HepG2 (cell line): ENCODE data around the gene TIFAB. TPM values are rescaled to one million over a fixed set of nuclear protein-coding genes. Genes with fewer than 3 reads are reported as not detected.

ENCODE experiments used
- ATAC-seq: fragments of 200-7000 bp; cut with Tn5 transposase; 3 replicates; pipeline ENCODE4 v1.9.1; 2020; ENCODE audit warnings: mild to moderate bottlenecking, moderate library complexity
- BruUV-seq: library from RNA; stranded (reverse); fragments of 400-500 nt; replicated peaks from 2 replicates; lab custom pipeline; 2021; lab: Mats Ljungman, UMichigan
- CTCF ChIA-PET: fragments of 300-600 bp; formaldehyde crosslinking; extraction: SDS; loops from one replicate; lab custom pipeline; 2021; ENCODE audit warnings: low total read pairs, inconsistent platforms, low intra/inter-chr PET ratio; lab: Yijun Ruan, JAX
- POLR2A ChIA-PET: fragments of 350-600 bp; sonication (Branson Sonifier 250); formaldehyde crosslinking; loops from one replicate; lab custom pipeline; 2020; ENCODE audit warnings: antibody characterized with exemption, inconsistent platforms; lab: Yijun Ruan, JAX
- DNase-seq: peaks from one replicate; pipeline ENCODE4 v3.0.0-alpha.2; 2015; ENCODE audit warnings: low spot score
- FAIRE-seq: peaks from 3 replicates; lab custom pipeline; 2011; peaks lifted over from hg19 to GRCh38; lab: Jason Lieb, UNC
- H2AFZ ChIP-seq: one replicate; pipeline ENCODE4 v1.6.1; 2011; ENCODE audit warnings: low read length, inconsistent platforms
- H3K27ac ChIP-seq: fragments of 300-600 bp; 3 replicates; pipeline ENCODE4 v1.8.0; 2011; ENCODE audit warnings: mixed run types, mild to moderate bottlenecking, mixed read lengths, low read length, inconsistent platforms; ENCODE audit not compliant: insufficient read depth; ENCODE audit errors: extremely low read length
- H3K27me3 ChIP-seq, 2 experiments: fragments of 200-600 bp in 1 of 2; 2 replicates in 1 of 2; 3 replicates in 1 of 2; pipeline versions ENCODE4 v1.6.0 to v1.8.0; 2011; ENCODE audit warnings: low read length in 2 of 2, mild to moderate bottlenecking in 2 of 2, moderate library complexity in 2 of 2, inconsistent platforms in 1 of 2; ENCODE audit not compliant: insufficient read depth in 2 of 2, control insufficient read depth in 1 of 2
- H3K36me3 ChIP-seq, 2 experiments: fragments of 200-600 bp in 1 of 2; replicated peaks in 1 of 2; 2 replicates in 1 of 2; 3 replicates in 1 of 2; pipeline versions ENCODE4 v1.5.1 to v1.8.0; 2011; ENCODE audit warnings: low read length in 2 of 2, inconsistent platforms in 1 of 2; ENCODE audit not compliant: insufficient read depth in 2 of 2, control insufficient read depth in 1 of 2
- H3K4me1 ChIP-seq: 2 replicates; pipeline ENCODE4 v1.5.1; 2012; ENCODE audit warnings: low read length, inconsistent platforms; ENCODE audit not compliant: insufficient read depth
- H3K4me2 ChIP-seq: 2 replicates; pipeline ENCODE4 v1.6.0; 2011; ENCODE audit warnings: low read depth, low read length, inconsistent platforms
- H3K4me3 ChIP-seq, 3 experiments: fragments of 200-600 bp in 1 of 3; sonication (generic), shearing (Covaris generic) in 1 of 3; replicated peaks in 1 of 3; 2 replicates each; pipeline ENCODE4 v1.5.1; 2011 to 2016; ENCODE audit warnings: low read length in 3 of 3, inconsistent platforms in 2 of 3, low read depth in 2 of 3, mild to moderate bottlenecking in 2 of 3, control low read depth in 1 of 3, mixed read lengths in 1 of 3; ENCODE audit not compliant: insufficient read depth in 1 of 3
- H3K79me2 ChIP-seq: one replicate; pipeline ENCODE4 v1.6.1; 2011; ENCODE audit warnings: low read length, inconsistent platforms; ENCODE audit not compliant: insufficient read depth
- H3K9ac ChIP-seq: 2 replicates; pipeline ENCODE4 v1.6.0; 2011; ENCODE audit warnings: mild to moderate bottlenecking, low read depth, low read length, inconsistent platforms; ENCODE audit not compliant: insufficient read depth
- H3K9me3 ChIP-seq: 2 replicates; pipeline ENCODE4 v1.5.1; 2012; ENCODE audit warnings: mild to moderate bottlenecking, low read length
- H4K20me1 ChIP-seq: 2 replicates; pipeline ENCODE4 v1.6.0; 2011; ENCODE audit warnings: inconsistent platforms, mild to moderate bottlenecking, low read length, moderate library complexity; ENCODE audit not compliant: insufficient read depth
- ATAD3A ChIP-seq: sonication (generic); formaldehyde crosslinking; IDR thresholded peaks from 2 replicates; pipeline ENCODE4 v1.4.0; 2020; ENCODE audit warnings: missing genetic modification reagents
- ATF4 ChIP-seq, 2 experiments: fragments of 450-650 bp in 1 of 2; sonication (generic) in 1 of 2; formaldehyde crosslinking; IDR thresholded peaks; 2 replicates each; pipeline versions ENCODE4 v1.5.0 to v1.8.0; 2020 to 2022; ENCODE audit warnings: mild to moderate bottlenecking in 1 of 2, missing genetic modification reagents in 1 of 2
- KDM4B ChIP-seq: sonication (generic); formaldehyde crosslinking; IDR thresholded peaks from 2 replicates; pipeline ENCODE4 v1.4.0; 2020; ENCODE audit warnings: missing genetic modification reagents
- KDM6A ChIP-seq: IDR thresholded peaks from 2 replicates; pipeline ENCODE4 v1.6.1; 2016; ENCODE audit warnings: low read depth
- NFKB2 ChIP-seq: sonication (generic); formaldehyde crosslinking; IDR thresholded peaks from 2 replicates; pipeline ENCODE4 v1.4.0; 2020; ENCODE audit warnings: missing genetic modification reagents, borderline replicate concordance
- PRPF4 ChIP-seq: fragments of 200-400 bp; formaldehyde crosslinking; IDR thresholded peaks from 2 replicates; pipeline ENCODE4 v1.6.1; 2016; ENCODE audit warnings: low read length, low read depth; ENCODE audit not compliant: poor library complexity, severe bottlenecking
- SRF ChIP-seq: IDR thresholded peaks from 2 replicates; pipeline ENCODE4 v1.6.1; 2011; ENCODE audit warnings: mild to moderate bottlenecking, low read depth, low read length, moderate library complexity
- TAF1 ChIP-seq: sonication (generic); formaldehyde crosslinking; IDR thresholded peaks from 2 replicates; pipeline ENCODE4 v1.4.0; 2020; ENCODE audit warnings: missing genetic modification reagents
- TBP ChIP-seq: sonication (generic); formaldehyde crosslinking; IDR thresholded peaks from 2 replicates; pipeline ENCODE4 v1.5.0; 2020; ENCODE audit warnings: missing genetic modification reagents
- UBTF ChIP-seq: sonication (generic); formaldehyde crosslinking; IDR thresholded peaks from 2 replicates; pipeline ENCODE4 v1.4.0; 2020; ENCODE audit warnings: mild to moderate bottlenecking, missing genetic modification reagents
- ZBTB10 ChIP-seq: sonication (generic); formaldehyde crosslinking; IDR thresholded peaks from 2 replicates; pipeline ENCODE4 v1.4.0; 2020; ENCODE audit warnings: missing genetic modification reagents, borderline replicate concordance
- ZNF704 ChIP-seq: sonication (generic); formaldehyde crosslinking; IDR thresholded peaks from 2 replicates; pipeline ENCODE4 v1.8.1; 2023; ENCODE audit warnings: mild to moderate bottlenecking, inconsistent platforms, moderate library complexity, missing genetic modification reagents, borderline replicate concordance
- ZSCAN30 ChIP-seq: sonication (generic); formaldehyde crosslinking; IDR thresholded peaks from 2 replicates; pipeline ENCODE4 v1.5.0; 2020; ENCODE audit warnings: mild to moderate bottlenecking, missing genetic modification reagents
- WGBS: methylation state at CpG from one replicate; pipeline ENCODE4 v1.1.6; 2017; ENCODE audit warnings: low lambda C conversion rate; 5-methylcytosine and 5-hydroxymethylcytosine counted together
- in situ Hi-C: cut with HindIII; loops from 2 replicates; pipeline ENCODE4 v1.10.0; 2017; ENCODE audit warnings: low pct_unique_long_range_greater_than_20kb; ENCODE audit not compliant: extremely low pct_ligation_motif_present
- intact Hi-C: fragments of 100-400 bp; cut with micrococcal nuclease; formaldehyde crosslinking; loops from one replicate; pipeline ENCODE4 v1.10.0; 2022; ENCODE audit not compliant: unreplicated experiment
- polyA plus RNA-seq, 8 experiments: library from polyadenylated mRNA; depleted of rRNA in 3 of 8; stranded (reverse) in 7 of 8; unstranded in 1 of 8; fragments of >200 nt; fragmentation: Illumina TruSeq in 4 of 8; extraction: Trizol in 4 of 8; gene quantifications; 2 replicates each; pipeline versions ENCODE4 v1.2.1 to v1.2.3, GENCODE V29; 2011 to 2016; ENCODE audit warnings: low read depth in 4 of 8, missing spikeins in 1 of 8, mixed read lengths in 1 of 8; ENCODE audit not compliant: insufficient read depth in 1 of 8
- total RNA-seq, 5 experiments: library from RNA; depleted of rRNA; stranded (reverse); fragments of >200 nt; fragmentation: Illumina TruSeq; extraction: Trizol; gene quantifications; 2 replicates each; pipeline ENCODE4 v1.2.3, GENCODE V29; 2016; ENCODE audit warnings: low read depth in 1 of 5
- TF ChIP-seq, protein P1 (sequence below): fragments of 450-650 bp; IDR thresholded peaks from 2 replicates; pipeline ENCODE4 v1.6.1; 2017; ENCODE audit warnings: mild to moderate bottlenecking

Gene TIFAB
- total and polyA plus RNA-seq, 2 of the 13 experiments (the other 11 are each of a cell fraction or from before 2014, with no cell fraction given) = not detected

- 66% methylated on average over 4 of the region's 4 CpGs for WGBS
- Histone ChIP-seq H2AFZ (no peak overlapping the region), H3K4me1 (peaks cover 20% of the 10 kb centered on the region), H3K4me2 (no peak overlapping the region), H3K36me3 (no peaks in the 10 kb centered on the region), H4K20me1 (no peaks in the 10 kb centered on the region), H3K4me3 (no peak overlapping the region), H3K27ac (no peak overlapping the region), H3K79me2 (no peaks in the 10 kb centered on the region), H3K9ac (no peak overlapping the region), H3K9me3 (no peaks in the 10 kb centered on the region), H3K27me3 (peaks cover 0 to 11% of the 10 kb centered on the region in 2 experiments; a peak in 3 of 5 replicates)
- no peak for DNase-seq
- BruUV-seq = no TSS peak
- POLR2A ChIA-PET = no interaction called here
- CTCF ChIA-PET = no interaction called here
- ATAC-seq = no peak
- FAIRE-seq = no peak
- intact Hi-C loops = no loop called here
- in situ Hi-C loops = loop anchor here (5.0 to 25.0 kb wide), 2 partner anchors 84 to 269 kb away; no protein-coding TSS in a partner anchor
- TF ChIP-seq KDM4B (CRISPR knock-in tag) (no peak), KDM6A (no peak), ATAD3A (CRISPR knock-in tag) (no peak), UBTF (CRISPR knock-in tag) (no peak), ZSCAN30 (no peak), ATF4 (CRISPR knock-in tag; IDR thresholded peaks at IDR 0.05) (no peak), ZBTB10 (CRISPR knock-in tag) (no peak), TAF1 (no peak), TBP (CRISPR knock-in tag) (no peak), SRF (no peak), PRPF4 (no peak), ZNF704 (CRISPR knock-in tag) (no peak), NFKB2 (CRISPR knock-in tag) (no peak)
- TF ChIP-seq, protein P1, sequence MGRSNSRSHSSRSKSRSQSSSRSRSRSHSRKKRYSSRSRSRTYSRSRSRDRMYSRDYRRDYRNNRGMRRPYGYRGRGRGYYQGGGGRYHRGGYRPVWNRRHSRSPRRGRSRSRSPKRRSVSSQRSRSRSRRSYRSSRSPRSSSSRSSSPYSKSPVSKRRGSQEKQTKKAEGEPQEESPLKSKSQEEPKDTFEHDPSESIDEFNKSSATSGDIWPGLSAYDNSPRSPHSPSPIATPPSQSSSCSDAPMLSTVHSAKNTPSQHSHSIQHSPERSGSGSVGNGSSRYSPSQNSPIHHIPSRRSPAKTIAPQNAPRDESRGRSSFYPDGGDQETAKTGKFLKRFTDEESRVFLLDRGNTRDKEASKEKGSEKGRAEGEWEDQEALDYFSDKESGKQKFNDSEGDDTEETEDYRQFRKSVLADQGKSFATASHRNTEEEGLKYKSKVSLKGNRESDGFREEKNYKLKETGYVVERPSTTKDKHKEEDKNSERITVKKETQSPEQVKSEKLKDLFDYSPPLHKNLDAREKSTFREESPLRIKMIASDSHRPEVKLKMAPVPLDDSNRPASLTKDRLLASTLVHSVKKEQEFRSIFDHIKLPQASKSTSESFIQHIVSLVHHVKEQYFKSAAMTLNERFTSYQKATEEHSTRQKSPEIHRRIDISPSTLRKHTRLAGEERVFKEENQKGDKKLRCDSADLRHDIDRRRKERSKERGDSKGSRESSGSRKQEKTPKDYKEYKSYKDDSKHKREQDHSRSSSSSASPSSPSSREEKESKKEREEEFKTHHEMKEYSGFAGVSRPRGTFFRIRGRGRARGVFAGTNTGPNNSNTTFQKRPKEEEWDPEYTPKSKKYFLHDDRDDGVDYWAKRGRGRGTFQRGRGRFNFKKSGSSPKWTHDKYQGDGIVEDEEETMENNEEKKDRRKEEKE = no peak
Observed at GRCh38 chr5:135467871-135468485, 15.8 kb upstream of the TIFAB start.
